Measurements from ENCODE around the gene PDAP1. TPM values are rescaled to one million over a fixed set of nuclear protein-coding genes. Genes with fewer than 3 reads are reported as not detected.

Gene PDAP1
- total and polyA plus RNA-seq, 2 of the 13 experiments (the other 11 are each of a cell fraction or from before 2014, with no cell fraction given) = 13.0 to 100 TPM

DNA sequence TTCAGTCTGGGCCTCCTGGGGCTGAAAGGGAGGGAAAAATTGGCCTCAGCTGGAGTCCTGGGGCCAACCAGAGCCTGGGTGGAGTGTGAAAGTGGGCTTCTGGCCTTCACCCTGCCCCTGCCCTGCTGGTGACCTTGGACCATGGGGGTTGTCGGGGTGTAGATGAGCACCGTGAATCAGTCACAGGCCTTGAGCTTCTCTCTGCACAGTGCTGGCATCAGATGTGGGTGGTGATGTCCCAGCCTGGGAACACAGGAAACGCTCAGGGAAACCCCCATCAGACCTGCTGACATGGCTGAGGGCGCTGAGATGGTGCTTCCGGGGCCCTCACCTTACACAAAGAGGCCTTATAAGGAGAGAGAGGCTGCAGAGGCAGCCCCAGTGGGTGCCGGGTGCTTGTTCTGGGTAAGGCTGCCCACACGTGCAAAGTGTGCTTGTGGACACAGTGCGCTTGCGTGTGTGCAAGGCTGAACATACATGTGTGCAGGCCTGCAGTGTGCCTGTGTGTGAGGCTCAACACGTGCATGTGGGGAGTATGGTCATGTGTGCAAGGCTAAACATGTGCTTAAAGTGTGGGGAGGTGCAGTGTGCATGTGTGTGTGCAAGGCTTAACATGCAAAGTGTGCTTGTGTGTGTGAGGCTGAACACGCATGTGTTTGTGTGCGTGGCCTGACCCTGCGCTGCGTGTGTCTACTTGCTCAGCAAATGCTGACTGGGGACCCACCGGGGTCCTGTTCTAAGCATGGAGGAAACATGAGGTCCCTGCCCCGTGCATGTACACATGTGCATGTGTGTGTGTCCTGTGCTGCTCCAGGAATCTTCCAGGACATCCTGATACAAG is 27.4 kb downstream of the PDAP1 start (continued):
- TF ChIP-seq, protein P1, sequence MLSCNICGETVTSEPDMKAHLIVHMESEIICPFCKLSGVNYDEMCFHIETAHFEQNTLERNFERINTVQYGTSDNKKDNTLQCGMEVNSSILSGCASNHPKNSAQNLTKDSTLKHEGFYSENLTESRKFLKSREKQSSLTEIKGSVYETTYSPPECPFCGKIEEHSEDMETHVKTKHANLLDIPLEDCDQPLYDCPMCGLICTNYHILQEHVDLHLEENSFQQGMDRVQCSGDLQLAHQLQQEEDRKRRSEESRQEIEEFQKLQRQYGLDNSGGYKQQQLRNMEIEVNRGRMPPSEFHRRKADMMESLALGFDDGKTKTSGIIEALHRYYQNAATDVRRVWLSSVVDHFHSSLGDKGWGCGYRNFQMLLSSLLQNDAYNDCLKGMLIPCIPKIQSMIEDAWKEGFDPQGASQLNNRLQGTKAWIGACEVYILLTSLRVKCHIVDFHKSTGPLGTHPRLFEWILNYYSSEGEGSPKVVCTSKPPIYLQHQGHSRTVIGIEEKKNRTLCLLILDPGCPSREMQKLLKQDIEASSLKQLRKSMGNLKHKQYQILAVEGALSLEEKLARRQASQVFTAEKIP (CRISPR knock-in tag; IDR thresholded peaks at IDR 0.05; ENCODE audit: borderline replicate concordance) = no peak
- TF ChIP-seq ZMYM2 (CRISPR knock-in tag; IDR thresholded peaks at IDR 0.05) (no peak), ZNF335 (CRISPR knock-in tag; IDR thresholded peaks at IDR 0.05) (no peak), KIAA2018 (CRISPR knock-in tag; IDR thresholded peaks at IDR 0.05; ENCODE audit: borderline replicate concordance) (no peak), ZNF644 (CRISPR knock-in tag; IDR thresholded peaks at IDR 0.05; ENCODE audit: low read depth) (no peak), REXO4 (CRISPR knock-in tag; IDR thresholded peaks at IDR 0.05; ENCODE audit: borderline replicate concordance) (no peak), FUBP1 (CRISPR knock-in tag; IDR thresholded peaks at IDR 0.05; ENCODE audit: borderline replicate concordance) (no peak), FOXP1 (IDR thresholded peaks at IDR 0.05) (no peak), FOXP1 (CRISPR knock-in tag; IDR thresholded peaks at IDR 0.05) (no peak), SUZ12 (IDR thresholded peaks at IDR 0.05; ENCODE audit: low read depth, low read length) (no peak), SETDB1 (CRISPR knock-in tag; IDR thresholded peaks at IDR 0.05; ENCODE audit: borderline replicate concordance) (no peak), HDAC1 (CRISPR knock-in tag; IDR thresholded peaks at IDR 0.05) (peak; percentile 41; the same call in 1 of the 2 replicates), HNF4G (IDR thresholded peaks at IDR 0.05; ENCODE audit: borderline replicate concordance, low read depth, low read length) (no peak), HNF4G (CRISPR knock-in tag; IDR thresholded peaks at IDR 0.05; ENCODE audit: borderline replicate concordance, low read depth) (0 out of 2 replicates have a peak, but pooled peaks have one; percentile 5), ZNF670 (CRISPR knock-in tag; IDR thresholded peaks at IDR 0.05; ENCODE audit: borderline replicate concordance) (no peak), CCDC6 (CRISPR knock-in tag; IDR thresholded peaks at IDR 0.05) (no peak), SP5 (CRISPR knock-in tag; IDR thresholded peaks at IDR 0.05; ENCODE audit: borderline replicate concordance, low read depth) (no peak), SMAD3 (CRISPR knock-in tag; IDR thresholded peaks at IDR 0.05) (no peak), ZNF564 (CRISPR knock-in tag; IDR thresholded peaks at IDR 0.05) (no peak)
